Prostate gland (tissue), 2 donors: ENCODE measurements around the gene MAP4K3.

Experiments
- POLR2A ChIP-seq: fragments of 450-650 bp; IDR thresholded peaks from one replicate; pipeline ENCODE4 v1.6.1; 2016; ENCODE audit warnings: antibody characterized with exemption, mild to moderate bottlenecking
- POLR2AphosphoS5 ChIP-seq: sonication (generic); formaldehyde crosslinking; IDR thresholded peaks from one replicate; pipeline ENCODE4 v1.6.1; 2017; ENCODE audit warnings: antibody characterized with exemption
- TF ChIP-seq, protein P1 (sequence below), 4 experiments: fragments of 200-600 bp in 2 of 4; fragments of 450-650 bp in 2 of 4; sonication (generic) in 2 of 4; IDR thresholded peaks; 1 replicate in 3 of 4; 2 replicates in 1 of 4; pipeline ENCODE4 v1.5.1; 2016 to 2019; ENCODE audit warnings: antibody characterized with exemption in 4 of 4, mild to moderate bottlenecking in 2 of 4, moderate library complexity in 2 of 4

DNA sequence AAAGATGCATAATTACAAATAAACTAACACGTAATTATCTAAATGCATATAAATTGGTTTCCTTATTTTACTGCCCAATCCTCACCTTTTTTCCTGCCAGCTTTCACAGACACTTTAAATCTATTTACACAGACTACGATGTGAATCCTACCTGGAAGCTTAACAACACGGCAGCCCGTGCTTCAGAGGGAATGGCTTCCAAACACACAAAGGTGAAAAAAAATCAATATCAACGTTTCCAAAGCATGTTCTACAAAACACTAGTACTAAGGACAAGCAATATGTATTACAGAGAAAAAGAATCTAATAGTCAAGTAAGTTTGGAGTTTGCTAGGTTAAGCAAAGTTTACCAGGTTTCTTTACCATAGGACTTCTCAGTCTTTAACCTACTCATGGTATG, 4.4 kb downstream of the MAP4K3 start:
- TF ChIP-seq POLR2A: no peak
- TF ChIP-seq, protein P1, sequence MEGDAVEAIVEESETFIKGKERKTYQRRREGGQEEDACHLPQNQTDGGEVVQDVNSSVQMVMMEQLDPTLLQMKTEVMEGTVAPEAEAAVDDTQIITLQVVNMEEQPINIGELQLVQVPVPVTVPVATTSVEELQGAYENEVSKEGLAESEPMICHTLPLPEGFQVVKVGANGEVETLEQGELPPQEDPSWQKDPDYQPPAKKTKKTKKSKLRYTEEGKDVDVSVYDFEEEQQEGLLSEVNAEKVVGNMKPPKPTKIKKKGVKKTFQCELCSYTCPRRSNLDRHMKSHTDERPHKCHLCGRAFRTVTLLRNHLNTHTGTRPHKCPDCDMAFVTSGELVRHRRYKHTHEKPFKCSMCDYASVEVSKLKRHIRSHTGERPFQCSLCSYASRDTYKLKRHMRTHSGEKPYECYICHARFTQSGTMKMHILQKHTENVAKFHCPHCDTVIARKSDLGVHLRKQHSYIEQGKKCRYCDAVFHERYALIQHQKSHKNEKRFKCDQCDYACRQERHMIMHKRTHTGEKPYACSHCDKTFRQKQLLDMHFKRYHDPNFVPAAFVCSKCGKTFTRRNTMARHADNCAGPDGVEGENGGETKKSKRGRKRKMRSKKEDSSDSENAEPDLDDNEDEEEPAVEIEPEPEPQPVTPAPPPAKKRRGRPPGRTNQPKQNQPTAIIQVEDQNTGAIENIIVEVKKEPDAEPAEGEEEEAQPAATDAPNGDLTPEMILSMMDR (IDR thresholded peaks at IDR 0.05): no peak
- no peak for TF ChIP-seq POLR2AphosphoS5
